Activated naive CD4-positive, alpha-beta T cell treated with anti-CD3 and anti-CD28 coated beads for 36 hours (primary cell): Measurements from ENCODE around the gene RERG. TPM values are rescaled to one million over a fixed set of nuclear protein-coding genes. Genes with fewer than 3 reads are reported as not detected.

ENCODE experiments used
- CTCF ChIA-PET: fragments of 350-600 bp; sonication (Branson Sonifier 250); formaldehyde crosslinking; loops from one replicate; lab custom pipeline; 2021; ENCODE audit warnings: antibody characterized with exemption; lab: Charles Lee
- DNase-seq: peaks from one replicate; pipeline ENCODE4 v3.0.0-alpha.2; 2020
- H3K27ac Mint-ChIP-seq: one replicate; pipeline ENCODE4 v1.8.0; 2021; ENCODE audit warnings: mild to moderate bottlenecking, mixed read lengths
- H3K27me3 Mint-ChIP-seq: one replicate; pipeline ENCODE4 v1.8.0; 2021; ENCODE audit warnings: low read depth, mixed read lengths
- H3K36me3 Mint-ChIP-seq: one replicate; pipeline ENCODE4 v1.8.0; 2021; ENCODE audit warnings: low read depth, mixed read lengths
- H3K4me1 Mint-ChIP-seq: one replicate; pipeline ENCODE4 v1.8.0; 2021; ENCODE audit warnings: low read depth, mixed read lengths
- H3K4me3 Mint-ChIP-seq: one replicate; pipeline ENCODE4 v1.8.0; 2021; ENCODE audit warnings: mild to moderate bottlenecking, moderate library complexity, mixed read lengths
- H3K9me3 Mint-ChIP-seq: one replicate; pipeline ENCODE4 v1.8.0; 2021; ENCODE audit warnings: mixed read lengths
- intact Hi-C: fragments of 100-400 bp; cut with micrococcal nuclease; formaldehyde crosslinking; loops from one replicate; pipeline ENCODE4 v1.15.1; 2023
- total RNA-seq, 2 experiments: library from RNA; stranded (reverse); gene quantifications; one replicate each; pipeline ENCODE4 v1.2.3, GENCODE V29; 2021

RERG gene
- total RNA-seq, 2 experiments from 2014 or later, result not detected

- H3K9me3 Mint-ChIP-seq, result no peaks in the 10 kb centered on the region
- CTCF ChIA-PET, result interaction anchor here (1.9 to 2.3 kb wide), 2 partner anchors 11 to 24 kb away, joined by 4 to 6 read pairs; no protein-coding TSS in a partner anchor
Measured at GRCh38 chr12:15216036-15216889, 5.0 kb downstream of the RERG start.

GRCh38 chr12:15214851-15215601 lies 6.2 kb downstream of the RERG start:
- Mint-ChIP-seq H3K4me3 (no peak overlapping the region), H3K27ac (no peak overlapping the region), H3K27me3 (peaks cover 12% of the 10 kb centered on the region), H3K9me3 (no peaks in the 10 kb centered on the region), H3K36me3 (no peaks in the 10 kb centered on the region), H3K4me1 (no peaks in the 10 kb centered on the region)
- CTCF ChIA-PET, result interaction anchor here (0.7 to 2.3 kb wide), 3 partner anchors 12 to 1596 kb away, joined by 3 to 6 read pairs (median 4); no protein-coding TSS in a partner anchor
- intact Hi-C loops, result no loop called here
- DNase-seq, result no peak

More at GRCh38 chr12:15216036-15216889, 5.0 kb downstream of the RERG start:
- Mint-ChIP-seq H3K4me1 (no peaks in the 10 kb centered on the region), H3K27ac (no peak overlapping the region), H3K4me3 (no peak overlapping the region), H3K27me3 (peaks cover 18% of the 10 kb centered on the region), H3K36me3 (no peaks in the 10 kb centered on the region)
- intact Hi-C loops, result no loop called here
- DNase-seq, result no peak

DNA sequence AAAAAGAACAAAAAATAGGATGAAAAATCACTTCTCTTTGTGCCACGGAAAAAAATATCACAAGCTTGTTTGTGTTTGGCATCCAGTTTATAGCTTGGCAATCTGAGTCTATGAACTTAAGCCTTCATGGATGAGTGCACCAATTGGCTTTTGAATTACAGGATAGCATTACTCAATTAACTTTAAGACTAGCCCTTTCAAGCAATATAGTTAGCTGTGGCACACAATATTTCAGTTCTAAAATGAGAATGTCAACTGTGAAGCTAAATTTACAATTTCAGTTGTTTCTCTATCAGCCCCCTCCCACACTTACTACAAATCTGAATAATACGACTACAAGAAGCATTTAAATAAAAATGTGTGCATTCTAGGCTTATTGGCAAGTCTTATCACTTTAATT lies 8.3 kb downstream of the RERG start:
- H3K9me3 Mint-ChIP-seq, result no peaks in the 10 kb centered on the region
- no peak for DNase-seq
- no peak overlapping the region for H3K4me3 Mint-ChIP-seq
- CTCF ChIA-PET, result interaction anchor here (1.9 kb wide), 1 partner anchor 9 kb away, joined by 9 read pairs; the partner anchor contains the start of gene RERG
- peaks cover 17% of the 10 kb centered on the region for H3K27me3 Mint-ChIP-seq
- H3K27ac Mint-ChIP-seq, result no peak overlapping the region
- H3K36me3 Mint-ChIP-seq, result no peaks in the 10 kb centered on the region
- intact Hi-C loops, result no loop called here
- H3K4me1 Mint-ChIP-seq, result no peaks in the 10 kb centered on the region

DNA sequence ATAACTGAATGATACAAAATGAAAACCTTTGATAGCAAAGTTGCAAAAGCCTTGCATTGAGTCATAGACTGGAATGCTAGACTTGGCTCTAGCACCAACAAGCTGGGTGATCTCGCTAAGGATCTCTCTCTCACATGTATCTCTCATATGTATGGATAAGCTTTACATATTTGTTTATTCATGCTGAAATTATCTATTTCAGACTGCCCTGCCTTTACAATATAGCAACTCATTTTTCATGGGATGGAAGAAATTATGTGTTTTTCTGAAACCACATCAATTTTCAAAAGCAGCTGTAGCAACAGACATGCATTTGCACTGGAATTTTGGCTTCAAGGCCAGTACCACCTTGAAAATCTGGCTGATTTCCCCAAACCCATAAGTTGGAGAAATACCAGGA lies 11.4 kb downstream of the RERG start:
- DNase-seq, result no peak
- intact Hi-C loops, result no loop called here
- CTCF ChIA-PET, result no interaction called here
- Mint-ChIP-seq H3K27ac (no peak overlapping the region), H3K36me3 (no peaks in the 10 kb centered on the region), H3K27me3 (peaks cover 14% of the 10 kb centered on the region), H3K4me1 (no peaks in the 10 kb centered on the region), H3K4me3 (no peak overlapping the region), H3K9me3 (no peaks in the 10 kb centered on the region)

- H3K4me3 Mint-ChIP-seq, result no peak overlapping the region
Measured at GRCh38 chr12:15208871-15209656, 12.2 kb downstream of the RERG start.

GRCh38 chr12:15208140-15208539 lies 13.1 kb downstream of the RERG start:
- no peaks in the 10 kb centered on the region for H3K4me1 Mint-ChIP-seq
- CTCF ChIA-PET, result interaction anchor here (0.6 to 4.3 kb wide), 2 partner anchors 13 to 296 kb away, joined by 3 to 18 read pairs; partner anchors contain the start of gene RERG
- no peak overlapping the region for H3K4me3 Mint-ChIP-seq
- no peak for DNase-seq
- no peaks in the 10 kb centered on the region for H3K36me3 Mint-ChIP-seq
- intact Hi-C loops, result no loop called here
- H3K27ac Mint-ChIP-seq, result no peak overlapping the region
- peaks cover 11% of the 10 kb centered on the region for H3K27me3 Mint-ChIP-seq
- no peaks in the 10 kb centered on the region for H3K9me3 Mint-ChIP-seq

More at GRCh38 chr12:15208871-15209656, 12.2 kb downstream of the RERG start:
- CTCF ChIA-PET, result no interaction called here
- no peak overlapping the region for H3K27ac Mint-ChIP-seq
- H3K9me3 Mint-ChIP-seq, result no peaks in the 10 kb centered on the region
- H3K36me3 Mint-ChIP-seq, result no peaks in the 10 kb centered on the region
- peaks cover 14% of the 10 kb centered on the region for H3K27me3 Mint-ChIP-seq
- no peak for DNase-seq
- H3K4me1 Mint-ChIP-seq, result no peaks in the 10 kb centered on the region
- intact Hi-C loops, result no loop called here

DNA sequence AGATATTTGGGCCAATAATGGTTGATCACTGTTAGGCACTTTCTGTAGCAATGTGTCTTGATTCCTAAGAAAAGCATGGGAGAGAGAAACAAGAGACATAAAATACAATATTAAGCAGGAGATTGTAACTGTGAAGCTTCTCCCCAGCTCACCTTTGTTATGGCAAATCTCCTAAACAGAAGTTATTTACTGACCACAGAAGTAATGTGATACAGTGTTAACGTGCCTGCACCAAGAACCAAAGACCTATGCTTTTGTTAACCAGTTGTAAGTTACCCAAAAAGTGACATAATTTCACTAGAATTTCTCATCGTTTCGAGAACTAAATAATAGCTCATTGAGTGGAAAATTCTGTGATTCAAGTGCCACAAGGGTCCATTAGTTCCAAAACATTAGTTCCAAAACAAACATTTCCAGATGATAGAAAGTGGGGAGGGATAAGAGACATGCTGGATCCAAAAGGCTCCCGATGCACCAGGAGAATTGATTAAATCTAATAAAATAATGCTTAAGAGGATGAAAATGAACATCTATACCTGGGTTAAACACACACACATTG lies 14.3 kb downstream of the RERG start:
- Mint-ChIP-seq H3K27ac (no peak overlapping the region), H3K9me3 (no peaks in the 10 kb centered on the region), H3K4me1 (no peaks in the 10 kb centered on the region), H3K4me3 (no peak overlapping the region), H3K36me3 (no peaks in the 10 kb centered on the region), H3K27me3 (peaks cover 10% of the 10 kb centered on the region)
- intact Hi-C loops, result no loop called here
- CTCF ChIA-PET, result interaction anchor here (0.6 to 4.3 kb wide), 2 partner anchors 14 to 95 kb away, joined by 3 to 18 read pairs; partner anchors contain the start of gene RERG
- no peak for DNase-seq

GRCh38 chr12:15206338-15206737 lies 14.9 kb downstream of the RERG start:
- Mint-ChIP-seq H3K9me3 (no peaks in the 10 kb centered on the region), H3K27me3 (peaks cover 9% of the 10 kb centered on the region), H3K27ac (no peak overlapping the region), H3K4me3 (no peak overlapping the region), H3K4me1 (no peaks in the 10 kb centered on the region), H3K36me3 (no peaks in the 10 kb centered on the region)
- CTCF ChIA-PET, result interaction anchor here (0.6 to 4.3 kb wide), 2 partner anchors 15 to 95 kb away, joined by 3 to 18 read pairs; partner anchors contain the start of gene RERG
- DNase-seq, result no peak
- intact Hi-C loops, result no loop called here

GRCh38 chr12:15205341-15206010 lies 15.7 kb downstream of the RERG start:
- no peak for DNase-seq
- Mint-ChIP-seq H3K9me3 (no peaks in the 10 kb centered on the region), H3K27me3 (peaks cover 8% of the 10 kb centered on the region), H3K4me1 (no peaks in the 10 kb centered on the region), H3K36me3 (no peaks in the 10 kb centered on the region), H3K27ac (no peak overlapping the region), H3K4me3 (no peak overlapping the region)
- CTCF ChIA-PET, result interaction anchor here (1.0 to 4.3 kb wide), 2 partner anchors 16 to 64 kb away, joined by 3 to 18 read pairs; partner anchors contain the start of gene RERG
- intact Hi-C loops, result no loop called here

GRCh38 chr12:15201456-15201855 lies 19.8 kb downstream of the RERG start:
- no peak for DNase-seq
- CTCF ChIA-PET, result interaction anchor here (2.8 kb wide), 1 partner anchor 20 kb away, joined by 13 read pairs; the partner anchor contains the start of gene RERG
- intact Hi-C loops, result no loop called here
- H3K27me3 Mint-ChIP-seq, result no peaks in the 10 kb centered on the region
- no peaks in the 10 kb centered on the region for H3K4me1 Mint-ChIP-seq
- no peak overlapping the region for H3K4me3 Mint-ChIP-seq
- H3K9me3 Mint-ChIP-seq, result no peaks in the 10 kb centered on the region
- no peak overlapping the region for H3K27ac Mint-ChIP-seq
- no peaks in the 10 kb centered on the region for H3K36me3 Mint-ChIP-seq

GRCh38 chr12:15201056-15201455 lies 20.2 kb downstream of the RERG start:
- Mint-ChIP-seq H3K9me3 (no peaks in the 10 kb centered on the region), H3K36me3 (no peaks in the 10 kb centered on the region), H3K4me3 (no peak overlapping the region), H3K27me3 (no peaks in the 10 kb centered on the region), H3K27ac (no peak overlapping the region), H3K4me1 (no peaks in the 10 kb centered on the region)
- DNase-seq, result no peak
- CTCF ChIA-PET, result interaction anchor here (2.8 kb wide), 1 partner anchor 20 kb away, joined by 13 read pairs; the partner anchor contains the start of gene RERG
- intact Hi-C loops, result no loop called here
